ENCODE measurements around the gene OTOA.
"Not testable (repeated sequence)": the region's sequence is repeated elsewhere in the genome, so short reads cannot be mapped to it uniquely, and the experiment has no call there.

Gene OTOA

GRCh38 chr16:21773207-21773553 lies 109.4 kb downstream of the OTOA start:
- DNase-seq (ENCODE audit: low read depth) = peak; percentile 0
- not testable (repeated sequence) for H3K4me3 ChIP-seq (ENCODE audit: control insufficient read depth, low read depth, low read length)

- not testable (repeated sequence) for H3K4me3 ChIP-seq (ENCODE audit: control insufficient read depth, low read depth, low read length); DNase-seq (ENCODE audit: low read depth)
Measured at GRCh38 chr16:21780525-21780924, 116.8 kb downstream of the OTOA start.

GRCh38 chr16:21790506-21790905 lies 126.7 kb downstream of the OTOA start:
- DNase-seq (ENCODE audit: low read depth) = not testable (repeated sequence)

GRCh38 chr16:21793310-21793709 lies 129.5 kb downstream of the OTOA start:
- H3K4me3 ChIP-seq (ENCODE audit: control insufficient read depth, low read depth, low read length); DNase-seq (ENCODE audit: low read depth): not testable (repeated sequence)

More at GRCh38 chr16:21790506-21790905, 126.7 kb downstream of the OTOA start:
- H3K4me3 ChIP-seq (ENCODE audit: control insufficient read depth, low read depth, low read length) = not testable (repeated sequence)

GRCh38 chr16:21798601-21799000 lies 134.8 kb downstream of the OTOA start:
- DNase-seq (ENCODE audit: low read depth); H3K4me3 ChIP-seq (ENCODE audit: control insufficient read depth, low read depth, low read length): not testable (repeated sequence)

GRCh38 chr16:21801538-21802374 lies 138.0 kb downstream of the OTOA start:
- peak; percentile 45 for TF ChIP-seq CTCF (conservative IDR thresholded peaks at IDR 0.05; ENCODE audit: control insufficient read depth, insufficient read depth, low read depth, low read length)
- DNase-seq (ENCODE audit: low read depth) = peak; percentile 67
- not testable (repeated sequence) for H3K4me3 ChIP-seq (ENCODE audit: control insufficient read depth, low read depth, low read length)

GRCh38 chr16:21802375-21802663 lies 138.6 kb downstream of the OTOA start:
- not testable (repeated sequence) for DNase-seq (ENCODE audit: low read depth); H3K4me3 ChIP-seq (ENCODE audit: control insufficient read depth, low read depth, low read length)
